Activated CD8-positive, alpha-beta memory T cell treated with anti-CD3 and anti-CD28 coated beads for 4 hours (primary cell): ENCODE results near the gene ZFP91.

Experiments
- DNase-seq, 2 donors: peaks; one replicate each; pipeline ENCODE4 v3.0.0-alpha.2; 2020; ENCODE audit warnings: low read depth in 2 of 2

Gene ZFP91

GRCh38 chr11:58631378-58631777 lies 52.5 kb downstream of the ZFP91 start:
- no peak for DNase-seq

GRCh38 chr11:58632510-58632909 lies 53.6 kb downstream of the ZFP91 start:
- DNase-seq: no peak

DNA sequence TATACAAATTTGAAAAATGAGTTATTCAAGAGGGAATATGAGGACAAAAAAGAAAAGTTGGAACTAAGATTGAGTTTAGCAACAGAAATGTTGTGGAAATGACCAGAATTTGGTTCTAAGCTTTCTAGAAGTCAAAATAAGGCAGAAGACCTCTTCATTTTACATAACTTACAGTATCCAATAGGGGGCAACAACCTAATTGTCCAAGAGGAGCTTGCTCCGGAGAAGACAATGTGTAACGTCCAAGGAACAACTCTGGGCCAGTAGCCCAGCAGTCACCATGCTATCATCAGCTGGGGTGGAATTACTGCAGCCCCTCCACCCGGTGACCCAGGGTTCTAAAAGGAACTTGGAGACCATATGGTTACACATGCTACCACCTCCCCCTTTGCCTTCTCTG lies 57.7 kb downstream of the ZFP91 start:
- DNase-seq: no peak

DNA sequence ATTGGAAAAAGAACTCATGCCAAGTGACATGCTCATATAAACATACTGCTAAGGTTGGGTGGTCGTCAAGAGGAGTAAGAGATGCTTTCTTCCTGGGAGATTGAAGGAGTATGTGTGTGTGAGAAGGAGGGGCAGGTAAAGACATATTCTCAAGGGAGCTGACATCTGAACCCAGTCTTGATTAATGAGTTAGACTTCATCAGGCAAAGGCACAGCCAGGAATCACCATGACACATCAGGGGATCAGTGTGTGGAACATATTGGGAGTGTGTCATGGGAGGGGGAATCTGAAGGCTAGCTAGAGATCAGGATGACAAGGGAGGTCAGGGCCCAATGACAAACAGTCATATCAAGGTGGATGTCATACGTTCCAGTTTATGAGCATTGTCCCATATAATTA lies 58.5 kb downstream of the ZFP91 start:
- no peak for DNase-seq

DNA sequence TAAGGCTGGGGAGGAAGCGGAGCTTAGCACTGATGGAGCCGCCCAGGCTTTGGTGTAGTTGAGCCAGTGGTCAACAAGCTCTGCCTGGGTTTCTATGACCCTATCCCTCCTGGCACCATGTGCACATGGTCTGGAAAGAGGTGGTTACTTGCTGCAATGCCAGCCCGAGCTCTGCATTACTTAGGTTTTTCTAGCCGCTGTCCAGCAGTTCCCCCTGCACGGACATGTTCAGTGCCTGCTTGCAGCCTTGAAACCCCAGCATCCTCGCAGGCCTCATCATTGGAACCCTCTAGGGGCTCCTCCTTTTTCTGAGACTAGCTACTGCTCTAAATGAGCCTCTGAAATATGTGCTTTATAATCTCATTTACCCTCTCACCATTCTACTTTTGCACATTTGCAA lies 60.2 kb downstream of the ZFP91 start:
- no peak for DNase-seq

GRCh38 chr11:58639669-58640068 lies 60.8 kb downstream of the ZFP91 start:
- no peak for DNase-seq

DNA sequence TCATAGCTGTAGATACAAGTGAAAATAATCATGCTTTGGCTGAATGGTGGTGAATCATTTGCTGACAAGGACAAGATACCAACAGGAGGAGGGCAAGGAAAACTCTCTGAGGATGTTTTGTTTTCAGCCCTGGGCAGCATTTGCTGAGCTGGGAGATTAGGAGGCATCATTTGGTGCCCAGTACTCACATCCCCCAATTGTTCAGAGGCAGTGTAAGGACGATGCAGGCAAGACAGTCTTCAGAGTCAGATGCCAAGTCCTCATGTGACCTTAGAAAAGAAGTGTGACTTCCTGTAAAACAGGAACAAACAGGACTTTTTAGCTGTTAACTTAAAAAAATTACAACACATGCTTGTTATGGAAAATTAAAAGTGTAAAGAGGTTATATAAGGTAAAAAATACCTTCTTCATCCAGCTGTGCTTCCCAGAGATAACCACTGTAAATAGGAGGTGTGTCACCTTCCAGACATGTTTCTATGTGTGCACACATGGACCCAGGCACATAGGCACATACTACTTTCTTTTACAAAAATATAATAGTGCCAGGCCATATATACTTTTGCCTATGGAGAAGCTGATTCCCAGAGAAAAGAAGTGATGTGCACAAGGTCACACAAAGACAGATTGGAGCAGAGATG lies 61.6 kb downstream of the ZFP91 start:
- DNase-seq: no peak

DNA sequence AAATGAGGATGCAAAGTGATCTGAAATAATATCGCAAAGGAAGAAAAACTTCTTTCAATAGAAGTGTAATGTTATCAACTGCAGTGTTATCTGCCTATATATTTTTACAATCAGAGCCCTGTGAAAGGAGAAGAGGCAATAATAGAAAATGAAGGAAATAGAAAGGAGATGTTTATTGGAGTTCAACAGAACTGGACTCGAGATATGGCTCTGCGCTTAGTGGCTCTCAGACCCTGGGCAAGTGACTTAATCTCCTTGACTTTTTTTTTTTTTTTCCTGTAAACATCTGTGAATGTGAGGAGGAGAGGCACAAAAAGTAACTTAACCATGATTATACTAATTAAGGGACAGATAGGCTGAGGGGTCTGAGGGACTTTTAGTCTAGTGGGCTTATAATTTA lies 62.5 kb downstream of the ZFP91 start:
- DNase-seq: no peak

- DNase-seq: no peak
These were observed 63.1 kb downstream of the ZFP91 start for GRCh38 chr11:58641803-58642581.

- DNase-seq: no peak
These were observed 67.0 kb downstream of the ZFP91 start for GRCh38 chr11:58645854-58646253.

- DNase-seq: no peak
These were observed 68.4 kb downstream of the ZFP91 start for GRCh38 chr11:58647141-58647699.

DNA sequence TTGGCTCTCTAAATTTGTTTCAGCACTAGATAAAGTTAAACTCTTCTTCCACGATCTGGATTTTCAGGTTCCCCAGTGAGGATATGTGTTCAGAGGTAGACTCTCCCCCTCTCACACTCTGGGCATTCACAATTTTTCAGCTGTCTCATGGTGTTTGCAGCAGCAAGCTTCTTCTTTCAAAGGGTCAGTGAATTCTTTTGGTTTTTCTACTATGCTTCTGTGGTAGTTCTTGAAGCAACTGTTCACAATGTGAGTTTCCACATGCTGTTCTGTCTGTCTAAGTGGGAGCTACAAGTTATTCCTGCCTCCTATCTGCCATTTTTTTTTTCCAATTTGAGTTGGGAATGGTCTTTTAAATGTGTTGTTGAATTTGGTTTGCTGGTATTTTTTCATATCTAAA lies 69.0 kb downstream of the ZFP91 start:
- DNase-seq: no peak

GRCh38 chr11:58649623-58650022 lies 70.8 kb downstream of the ZFP91 start:
- DNase-seq: no peak

- no peak for DNase-seq
These were observed 71.6 kb downstream of the ZFP91 start for GRCh38 chr11:58650496-58650895.

- no peak for DNase-seq
These were observed 73.9 kb downstream of the ZFP91 start for GRCh38 chr11:58652726-58653280.

DNA sequence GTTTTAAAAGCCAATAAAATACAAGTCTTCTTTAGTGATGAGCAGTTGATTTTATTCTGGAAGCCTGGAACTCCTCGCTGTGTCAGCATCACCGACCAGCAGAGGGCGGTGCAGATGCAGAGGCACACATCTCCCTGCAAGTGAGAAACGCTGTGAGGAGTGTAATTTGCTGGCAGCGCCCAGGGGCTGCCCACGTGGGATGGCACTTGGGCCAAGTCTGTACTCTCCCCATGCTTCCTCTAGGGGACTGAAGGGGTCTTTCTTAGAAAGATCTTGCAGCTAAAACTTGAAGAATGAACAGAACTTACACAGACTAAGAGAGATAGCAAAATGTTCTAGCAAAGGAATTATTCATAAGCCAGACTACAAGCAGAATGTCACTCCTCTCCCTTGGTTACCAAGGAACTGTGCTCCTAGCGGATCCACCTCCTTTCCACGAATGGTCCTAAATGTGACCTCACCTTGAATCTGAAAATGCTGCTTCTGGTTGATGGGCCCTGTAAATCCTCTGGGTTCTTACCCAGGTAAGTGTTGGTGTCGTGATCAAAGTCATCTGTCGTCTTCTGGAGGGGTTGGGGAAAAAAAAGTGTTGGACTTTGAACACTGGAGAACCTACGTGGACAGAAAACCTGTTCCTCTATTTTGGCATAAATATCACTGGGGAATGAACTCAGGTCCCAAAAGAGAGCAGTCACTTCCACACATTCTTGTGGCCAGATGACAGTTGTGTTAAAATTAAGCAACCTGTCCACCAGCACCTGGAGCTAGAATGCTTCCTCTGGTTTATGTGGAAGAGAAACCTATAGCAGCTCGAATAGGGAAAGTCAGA lies 75.4 kb downstream of the ZFP91 start:
- peak; percentile 45 to 52 for DNase-seq

- DNase-seq: no peak
These were observed 76.0 kb downstream of the ZFP91 start for GRCh38 chr11:58654908-58655296.

- DNase-seq: no peak
These were observed 77.5 kb downstream of the ZFP91 start for GRCh38 chr11:58656348-58656747.

- DNase-seq: no peak
These were observed 79.8 kb downstream of the ZFP91 start for GRCh38 chr11:58658623-58659022.

GRCh38 chr11:58659404-58659803 lies 80.5 kb downstream of the ZFP91 start:
- no peak for DNase-seq

DNA sequence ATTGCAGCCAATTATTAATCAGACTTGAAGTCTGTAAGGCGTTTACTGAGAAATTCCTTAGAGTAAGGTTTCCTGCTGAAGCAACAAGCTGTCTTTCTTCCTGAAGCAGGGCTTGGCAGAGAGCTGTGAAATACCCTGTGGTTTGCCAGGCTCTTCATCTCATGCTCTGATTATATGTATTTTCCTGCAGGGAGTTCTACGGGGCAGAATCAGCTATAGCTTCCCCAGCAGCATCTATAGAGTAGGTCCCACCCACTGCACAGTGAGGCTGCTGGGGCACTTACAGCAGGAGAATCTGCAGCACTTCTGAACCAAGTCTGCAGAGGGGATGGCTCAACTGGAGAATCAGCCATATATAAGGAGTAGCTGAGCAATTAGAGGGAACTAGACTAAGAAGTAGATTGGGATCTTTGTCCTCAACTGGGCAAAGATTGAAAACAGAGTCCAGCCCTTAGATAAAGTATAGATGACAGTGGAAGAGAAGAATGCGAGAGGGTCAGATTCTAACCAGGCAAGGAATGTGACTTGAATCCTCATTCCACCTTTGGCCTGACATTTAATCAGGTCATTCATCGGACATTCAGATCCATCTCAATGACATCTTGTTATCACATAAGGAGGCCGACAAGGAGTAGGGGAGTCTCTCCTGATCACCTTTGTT lies 81.2 kb downstream of the ZFP91 start:
- DNase-seq: no peak
